Globus pallidus (tissue), 1 donor: ENCODE measurements around the gene OPN4.
"Not testable (repeated sequence)": the region's sequence is repeated elsewhere in the genome, so short reads cannot be mapped to it uniquely, and the experiment has no call there.

Experiments used
- DNase-seq: peaks from one replicate; pipeline ENCODE4 v3.0.0-alpha.2; 2015; ENCODE audit warnings: low spot score

The OPN4 gene, protein sequence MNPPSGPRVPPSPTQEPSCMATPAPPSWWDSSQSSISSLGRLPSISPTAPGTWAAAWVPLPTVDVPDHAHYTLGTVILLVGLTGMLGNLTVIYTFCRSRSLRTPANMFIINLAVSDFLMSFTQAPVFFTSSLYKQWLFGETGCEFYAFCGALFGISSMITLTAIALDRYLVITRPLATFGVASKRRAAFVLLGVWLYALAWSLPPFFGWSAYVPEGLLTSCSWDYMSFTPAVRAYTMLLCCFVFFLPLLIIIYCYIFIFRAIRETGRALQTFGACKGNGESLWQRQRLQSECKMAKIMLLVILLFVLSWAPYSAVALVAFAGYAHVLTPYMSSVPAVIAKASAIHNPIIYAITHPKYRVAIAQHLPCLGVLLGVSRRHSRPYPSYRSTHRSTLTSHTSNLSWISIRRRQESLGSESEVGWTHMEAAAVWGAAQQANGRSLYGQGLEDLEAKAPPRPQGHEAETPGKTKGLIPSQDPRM

DNA sequence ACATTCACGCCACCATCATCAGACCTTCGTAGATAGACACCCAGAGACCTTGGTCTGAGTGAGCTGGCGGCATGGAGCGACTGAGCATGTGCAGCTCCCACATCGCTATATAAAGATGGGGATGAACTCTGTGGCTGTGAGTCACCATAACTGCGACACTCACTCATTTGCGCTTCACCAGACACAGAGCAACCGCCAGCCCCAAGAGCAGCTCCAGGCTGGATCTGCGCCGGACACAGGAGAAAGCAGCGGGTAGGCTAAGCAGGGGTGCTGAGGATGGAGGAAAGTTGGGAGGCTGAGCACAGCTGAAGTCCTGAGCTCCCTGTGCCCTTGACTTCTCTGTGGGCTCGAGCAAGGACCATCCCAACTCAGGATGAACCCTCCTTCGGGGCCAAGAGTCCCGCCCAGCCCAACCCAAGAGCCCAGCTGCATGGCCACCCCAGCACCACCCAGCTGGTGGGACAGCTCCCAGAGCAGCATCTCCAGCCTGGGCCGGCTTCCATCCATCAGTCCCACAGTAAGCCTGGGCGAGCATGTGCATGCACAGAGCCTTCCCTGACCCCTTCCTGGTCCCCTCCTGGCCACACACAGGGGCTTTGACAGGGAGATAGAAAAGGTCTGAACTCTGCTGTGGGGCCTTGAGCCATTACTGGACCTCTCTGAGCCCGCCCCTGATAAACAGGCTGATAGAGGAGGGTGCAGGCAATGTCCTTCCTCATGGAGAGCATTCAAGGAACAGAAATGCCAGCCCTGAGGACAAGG lies at the start of gene OPN4:
Gene OPN4 (plus strand): TSS at position 137 of the 762 bp plus-strand sequence. CDS start 237 bp downstream, at position 374.
- no peak for DNase-seq

DNA sequence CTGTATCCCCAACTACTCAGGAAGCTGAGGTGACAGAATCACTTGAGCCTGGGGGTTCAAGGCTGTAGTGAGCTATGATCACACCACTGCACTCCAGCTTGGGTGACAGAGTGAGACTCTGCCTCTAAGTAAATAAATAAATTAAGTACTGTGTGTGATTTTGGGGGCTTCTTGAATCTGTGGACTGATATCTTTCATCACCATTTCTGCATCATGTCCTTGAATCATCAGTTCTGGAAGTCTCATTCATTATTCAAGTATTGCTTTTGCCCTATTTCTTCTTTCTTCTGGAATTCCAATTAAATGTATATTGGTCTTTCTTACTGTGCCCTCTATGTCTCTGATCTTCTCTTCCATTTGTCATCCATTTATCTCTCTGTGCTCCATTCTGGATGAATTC lies 46.7 kb upstream of the OPN4 start:
- no peak for DNase-seq

DNA sequence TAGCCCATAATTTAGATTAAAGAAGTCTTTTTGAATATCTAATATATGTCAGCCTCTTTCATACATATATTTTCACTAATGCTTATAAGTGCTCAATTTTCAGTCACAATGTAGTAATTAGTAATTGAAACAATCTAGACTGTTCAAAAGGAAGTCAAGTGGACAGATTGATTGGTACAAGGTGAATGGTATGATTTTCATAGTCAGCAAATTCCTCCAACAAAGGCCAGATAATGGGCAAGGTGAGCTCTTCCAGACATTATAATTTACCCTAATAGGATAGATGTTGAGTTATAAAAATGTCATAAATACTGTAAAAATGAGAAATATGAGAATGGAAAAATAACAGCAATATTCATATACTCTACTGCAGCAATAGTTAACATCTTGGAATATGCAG lies 44.4 kb upstream of the OPN4 start:
- DNase-seq, result no peak

DNA sequence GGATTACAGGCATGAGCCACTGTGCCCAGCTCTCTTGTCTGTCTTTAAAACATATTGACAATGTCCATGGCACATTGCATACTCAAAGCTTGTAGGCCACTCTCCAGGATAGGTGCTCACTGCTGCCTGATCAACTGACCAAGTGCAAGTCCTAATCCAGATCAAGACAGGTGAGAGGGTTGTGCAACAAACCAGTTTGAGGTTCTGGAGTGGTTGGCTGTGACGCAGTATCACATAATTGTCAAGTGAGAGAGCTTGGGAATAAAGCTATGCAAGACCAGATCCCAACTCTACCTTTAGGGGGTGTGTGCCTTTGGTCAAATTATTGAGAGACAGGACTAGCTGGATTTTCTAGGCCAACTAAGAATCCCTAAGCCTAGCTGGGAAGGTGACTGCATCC lies 43.0 kb upstream of the OPN4 start:
- DNase-seq, result no peak

DNA sequence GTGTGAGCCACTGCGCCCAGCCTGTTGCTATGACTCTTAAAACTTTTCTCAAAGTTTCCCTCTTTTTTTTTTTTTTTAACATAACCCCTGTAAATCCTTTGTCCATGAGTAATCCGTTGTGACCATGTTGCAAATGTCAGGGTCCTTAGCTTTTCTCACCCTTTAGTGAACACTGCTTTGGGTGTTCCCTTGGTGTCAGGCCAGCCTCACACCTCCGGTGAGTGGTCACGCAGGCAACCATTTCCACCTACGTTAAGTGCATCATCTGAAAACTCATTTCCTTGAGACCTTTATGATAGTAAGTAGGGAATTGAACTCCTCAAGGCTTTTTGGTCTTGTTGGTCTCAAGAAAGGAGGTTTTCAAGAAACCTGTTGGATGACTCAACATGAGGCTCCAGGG lies 41.3 kb upstream of the OPN4 start:
- no peak for DNase-seq

DNA sequence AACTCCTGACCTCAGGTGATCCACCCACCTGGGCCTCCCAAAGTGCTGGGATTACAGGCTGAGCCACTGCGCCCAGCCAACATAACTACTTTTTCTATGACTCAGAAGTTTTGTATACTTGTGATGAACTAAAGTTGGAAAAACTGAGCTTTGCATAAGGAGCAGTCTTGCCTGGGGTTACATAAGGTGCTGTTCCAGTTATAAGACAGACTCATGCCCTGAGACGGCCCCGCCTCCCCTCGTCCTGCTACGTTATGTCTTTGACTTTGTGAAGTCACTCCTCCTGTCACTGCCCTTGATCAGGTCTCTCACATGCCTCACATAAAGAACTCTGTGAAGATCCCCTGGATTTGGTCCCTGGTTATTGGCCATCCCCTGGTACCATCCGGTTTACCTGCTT lies 40.4 kb upstream of the OPN4 start:
- no peak for DNase-seq

DNA sequence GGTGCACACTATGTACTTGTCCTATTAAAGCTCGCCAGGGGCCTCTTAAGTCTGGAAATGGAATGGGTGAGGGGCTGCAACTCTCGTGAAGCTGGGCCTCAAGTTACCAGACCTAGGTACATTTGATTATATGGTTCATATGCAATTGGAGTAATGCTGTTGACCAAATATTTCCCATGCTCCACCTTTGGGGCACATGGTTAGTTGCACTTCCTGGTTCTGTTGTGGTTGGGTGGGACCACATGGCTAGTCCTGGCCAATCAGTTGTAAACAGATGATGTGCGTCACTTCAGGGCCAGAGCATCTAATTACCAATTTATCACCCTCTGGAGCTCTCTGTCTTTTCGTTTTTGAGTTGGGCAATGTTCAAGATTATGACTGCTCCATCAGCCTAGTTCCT lies 39.5 kb upstream of the OPN4 start:
- DNase-seq, result no peak

DNA sequence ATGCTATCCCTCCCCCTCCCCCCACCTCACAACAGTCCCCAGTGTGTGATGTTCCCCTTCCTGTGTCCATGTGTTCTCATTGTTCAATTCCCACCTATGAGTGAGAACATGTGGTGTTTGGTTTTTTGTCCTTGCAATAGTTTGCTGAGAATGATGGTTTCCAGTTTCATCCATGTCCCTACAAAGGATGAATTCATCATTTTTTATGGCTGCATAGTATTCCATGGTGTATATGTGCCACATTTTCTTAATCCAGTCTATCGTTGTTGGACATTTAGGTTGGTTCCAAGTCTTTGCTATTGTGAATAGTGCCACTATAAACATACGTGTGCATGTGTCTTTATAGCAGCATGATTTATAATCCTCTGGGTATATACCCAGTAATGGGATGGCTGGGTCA lies 37.1 kb upstream of the OPN4 start:
- DNase-seq, result not testable (repeated sequence)

DNA sequence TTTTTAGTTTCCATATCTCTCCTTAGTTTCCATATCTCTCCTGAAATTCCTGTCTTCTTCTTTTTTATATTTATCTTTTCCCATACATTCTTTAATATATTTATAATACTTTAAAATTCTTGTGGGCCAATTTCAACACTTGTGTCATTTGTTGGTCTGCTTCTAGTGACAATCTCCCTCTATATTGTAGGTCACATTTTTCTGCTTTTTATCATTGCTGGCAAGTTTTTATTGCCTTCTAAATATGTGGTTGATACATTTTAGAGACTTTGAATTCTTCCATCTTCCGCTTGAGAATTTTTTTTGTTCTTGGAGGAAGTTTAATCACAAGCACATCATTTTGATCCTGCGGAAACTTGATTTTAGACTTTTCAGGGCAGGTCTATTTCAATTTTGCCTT lies 26.0 kb upstream of the OPN4 start:
- DNase-seq, result no peak

DNA sequence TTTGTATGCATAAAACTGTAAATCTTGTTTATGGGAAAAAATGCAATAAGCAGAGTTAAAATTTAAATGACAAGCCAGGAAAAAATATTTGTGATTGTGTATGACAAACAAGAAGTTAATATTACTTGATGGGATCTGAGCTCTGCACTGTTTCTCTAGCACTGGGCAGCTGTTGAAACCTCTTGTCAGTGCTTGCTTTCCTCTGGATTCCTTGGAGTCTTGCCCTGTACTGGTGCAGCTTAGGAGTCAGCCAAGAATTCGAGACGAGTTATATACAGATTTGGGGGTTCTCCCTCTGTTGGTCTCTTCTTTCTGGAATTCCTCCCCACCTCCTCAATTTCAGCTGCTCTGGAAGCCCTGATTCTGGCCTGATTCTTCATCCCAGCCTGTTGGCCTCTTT lies 24.3 kb upstream of the OPN4 start:
- DNase-seq, result no peak

DNA sequence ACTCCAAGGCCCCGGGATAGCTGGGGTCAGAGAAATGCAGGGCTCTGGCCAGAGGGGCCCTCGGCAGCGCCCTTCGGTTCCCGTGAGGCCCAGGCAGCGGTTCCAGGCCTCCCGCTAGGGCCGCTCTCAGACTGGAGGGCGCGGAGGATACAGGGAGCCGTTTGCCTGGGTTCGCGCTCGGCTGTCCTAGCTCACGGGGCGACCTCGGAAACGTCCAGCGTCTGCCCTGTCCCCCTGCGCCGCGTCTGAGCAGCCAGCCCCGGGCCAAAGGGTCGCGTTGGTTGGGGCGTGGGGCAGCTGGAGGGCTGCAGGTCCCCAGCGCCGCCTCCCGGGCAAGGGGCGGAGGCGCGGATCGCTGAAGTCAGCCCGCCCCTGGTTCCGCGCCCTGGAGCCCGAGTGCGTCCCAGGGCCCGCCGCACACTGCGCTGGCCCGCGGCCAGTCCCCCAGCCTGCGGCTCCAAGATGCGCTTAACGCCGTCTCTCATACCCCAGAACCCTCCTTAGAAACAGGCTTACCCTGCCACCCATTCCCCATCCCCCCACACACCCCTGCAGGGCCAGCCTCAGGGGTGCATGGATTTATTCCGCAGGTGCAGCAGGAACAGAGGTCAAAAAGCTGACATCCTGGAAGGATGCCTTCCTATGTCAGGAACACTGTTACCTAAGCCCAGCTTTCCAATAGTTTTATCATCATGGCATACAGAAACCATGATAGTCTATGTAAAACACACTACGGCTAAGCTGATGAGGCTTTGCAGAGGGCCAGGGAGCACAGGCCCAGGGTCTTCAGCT lies 22.1 kb upstream of the OPN4 start:
- DNase-seq, result no peak

DNA sequence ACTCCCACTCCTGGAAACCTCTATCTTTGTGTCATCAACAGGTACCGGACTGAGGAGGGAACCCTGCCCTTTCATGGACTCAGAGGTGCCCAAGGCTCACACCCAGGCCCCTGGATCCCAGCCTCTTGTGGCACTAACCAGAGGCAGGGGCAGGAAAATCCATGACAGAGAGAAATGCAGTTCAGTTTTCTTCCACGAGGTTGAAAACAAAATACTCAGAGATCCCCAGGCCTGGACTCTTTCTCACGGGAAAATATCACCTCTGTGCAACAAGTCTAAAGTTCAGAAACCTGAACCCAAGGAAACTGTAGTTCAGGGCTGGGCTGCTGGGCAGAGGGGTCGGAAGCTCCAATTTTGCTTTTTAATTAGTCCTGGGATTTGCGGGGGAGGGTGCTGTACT lies 21.4 kb upstream of the OPN4 start:
- DNase-seq, result no peak

DNA sequence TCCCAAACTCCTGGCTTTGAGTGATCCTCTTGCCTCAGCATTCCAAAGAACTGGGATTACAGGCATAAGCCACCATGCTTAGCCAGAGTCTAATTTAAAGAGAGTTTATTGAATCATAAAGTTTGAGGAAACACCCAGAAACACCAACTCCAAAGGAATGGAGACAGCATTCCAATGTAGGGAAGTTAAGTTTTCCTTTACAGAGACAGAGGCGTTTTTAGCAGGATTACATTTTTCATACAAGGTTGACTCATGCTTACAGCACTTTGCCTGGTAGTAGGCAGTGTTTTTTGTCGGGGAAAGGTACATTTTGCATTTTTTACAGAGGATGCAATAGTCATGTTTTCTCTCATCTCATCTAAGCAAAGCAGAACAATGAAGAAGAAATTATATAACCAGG lies 18.9 kb upstream of the OPN4 start:
- no peak for DNase-seq

DNA sequence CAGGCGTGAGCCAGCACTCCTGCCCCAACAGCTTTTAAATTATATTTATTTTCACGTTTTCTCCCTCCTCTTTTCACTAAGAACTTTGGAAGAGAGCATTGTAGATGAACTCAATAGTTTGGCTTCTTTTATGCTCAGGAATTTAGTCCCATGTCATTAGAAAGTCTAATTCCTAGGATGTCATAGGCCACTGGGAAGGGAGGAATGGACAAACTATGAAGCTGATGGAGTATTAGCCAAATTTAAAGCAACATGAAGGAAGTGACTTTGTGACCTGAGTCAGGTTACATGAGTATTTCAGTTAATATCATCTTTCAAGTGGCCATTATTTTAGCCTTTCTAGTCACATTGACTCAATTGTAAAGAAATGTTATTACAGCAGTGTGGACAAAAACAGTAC lies 18.0 kb upstream of the OPN4 start:
- no peak for DNase-seq

DNA sequence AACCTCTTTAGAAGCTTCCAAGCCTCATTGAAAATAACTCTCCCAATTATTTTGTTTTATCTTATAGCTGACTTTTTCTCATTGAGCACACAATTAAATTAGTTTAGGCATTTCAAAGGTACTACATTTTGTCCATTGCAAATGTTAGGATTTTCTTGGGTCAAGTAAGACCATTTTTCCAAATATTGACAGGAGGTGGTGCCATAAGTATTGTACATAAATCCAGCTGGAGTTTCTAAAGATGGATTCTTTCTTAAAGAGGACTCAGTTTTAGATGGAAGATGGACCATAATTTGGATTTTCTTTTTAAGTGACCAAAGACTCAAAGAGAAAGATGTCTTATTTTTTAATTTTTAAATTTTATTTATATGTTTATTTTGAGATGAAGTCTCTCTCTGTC lies 12.3 kb upstream of the OPN4 start:
- DNase-seq, result peak; percentile 63

DNA sequence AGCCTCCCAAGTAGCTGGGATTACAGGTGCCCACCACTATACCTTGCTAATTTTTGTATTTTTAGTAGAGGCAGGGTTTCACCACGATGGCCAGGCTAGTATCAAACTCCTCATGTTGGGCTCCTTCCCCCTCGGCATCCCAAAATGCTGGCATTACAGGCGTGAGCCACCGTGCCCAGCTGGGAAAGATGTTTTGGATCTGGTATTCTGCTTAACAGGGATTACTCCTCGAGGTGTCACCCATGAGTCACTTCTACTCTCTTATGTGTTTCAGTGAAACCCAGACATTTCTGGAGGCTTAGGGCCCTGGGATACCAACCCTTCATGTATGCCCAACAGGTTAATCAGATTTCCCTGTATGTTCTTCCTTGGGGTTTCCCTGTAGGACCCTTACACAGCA lies 11.8 kb upstream of the OPN4 start:
- no peak for DNase-seq

DNA sequence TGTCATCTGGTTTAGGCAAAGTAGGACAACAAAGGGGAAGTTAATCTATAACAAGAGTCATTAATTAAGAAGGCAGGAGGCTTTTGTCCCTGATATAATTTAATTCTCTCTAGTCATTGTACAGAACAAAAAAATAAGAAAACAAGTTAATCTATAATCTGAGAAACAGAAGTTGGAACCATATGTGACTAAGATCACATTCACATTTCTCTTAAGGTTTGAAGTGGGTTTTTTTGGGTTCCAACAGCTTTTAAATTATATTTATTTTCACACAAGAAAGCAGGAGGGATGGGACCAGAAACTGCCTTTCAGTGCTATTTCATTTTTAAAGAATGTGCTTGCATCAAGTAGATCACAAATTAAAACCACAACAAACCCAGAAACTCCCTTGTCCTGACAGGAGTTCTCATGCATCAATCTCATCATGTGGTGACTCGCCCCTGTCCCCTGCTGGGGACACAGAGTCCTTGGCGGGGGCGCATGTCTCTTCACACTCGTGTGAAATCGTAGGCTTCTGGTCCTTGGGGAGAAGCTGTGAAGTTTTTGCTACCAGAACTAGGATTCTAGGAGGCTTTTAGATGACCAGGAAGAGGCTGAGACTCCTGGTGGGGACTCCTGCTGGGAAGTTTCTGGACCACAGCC lies 10.1 kb upstream of the OPN4 start:
- no peak for DNase-seq

DNA sequence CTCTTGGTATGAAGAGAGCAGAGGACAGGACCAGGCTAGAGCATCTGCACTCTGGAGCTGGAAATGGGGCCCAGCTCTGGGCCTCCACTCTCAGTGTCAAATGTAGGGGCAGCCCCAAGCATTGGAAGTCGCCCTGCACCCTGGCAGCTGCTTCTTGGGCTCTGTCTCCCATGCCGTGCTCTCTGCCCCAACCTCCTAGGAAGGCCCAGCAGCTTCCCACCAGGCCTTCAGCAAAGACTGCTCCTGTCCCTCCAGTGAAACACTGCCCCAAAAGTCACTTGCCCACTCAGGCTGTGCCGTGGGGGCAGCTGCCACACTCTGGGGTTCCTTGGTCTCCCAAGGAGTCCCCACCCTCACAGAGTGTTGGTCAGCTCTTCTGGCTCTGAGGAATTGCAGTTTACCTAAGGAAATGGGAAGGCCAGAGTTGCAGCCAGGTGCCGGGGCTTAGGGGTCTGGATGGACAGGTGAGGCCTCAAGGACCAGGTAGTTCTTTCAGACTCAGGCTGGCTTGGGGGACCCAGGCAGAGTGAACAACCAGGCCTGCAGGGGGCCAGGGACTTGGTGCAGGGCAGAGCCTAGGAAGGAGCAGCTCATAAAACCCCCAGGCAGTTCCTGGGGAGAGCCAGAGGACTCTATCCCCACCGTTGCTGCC lies 9.4 kb upstream of the OPN4 start:
- DNase-seq, result no peak

DNA sequence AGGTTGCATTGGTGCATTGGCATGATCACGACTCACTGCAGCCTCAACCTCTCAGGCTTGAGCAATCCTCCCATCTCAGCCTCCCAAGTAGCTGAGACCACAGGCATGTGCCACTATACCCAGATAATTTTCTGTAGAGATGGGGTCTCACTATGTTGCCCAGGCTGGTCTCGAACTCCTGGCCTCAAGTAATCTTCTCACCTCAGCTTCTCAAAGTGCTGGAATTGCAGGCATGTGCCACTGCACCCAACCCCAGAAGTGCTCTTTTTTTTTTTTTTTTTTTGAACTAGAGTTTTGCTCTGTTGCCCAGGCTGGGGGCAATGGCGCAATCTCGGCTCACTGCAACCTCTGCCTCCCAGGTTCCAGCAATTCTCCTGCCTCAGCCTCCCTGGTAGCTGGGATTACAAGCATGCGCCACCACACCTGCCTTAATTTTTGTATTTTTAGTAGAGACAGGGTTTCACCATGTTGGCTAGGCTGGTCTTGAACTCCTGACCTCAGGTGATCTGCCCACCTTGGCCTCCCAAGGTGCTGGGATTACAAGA lies 8.7 kb upstream of the OPN4 start:
- not testable (repeated sequence) for DNase-seq

DNA sequence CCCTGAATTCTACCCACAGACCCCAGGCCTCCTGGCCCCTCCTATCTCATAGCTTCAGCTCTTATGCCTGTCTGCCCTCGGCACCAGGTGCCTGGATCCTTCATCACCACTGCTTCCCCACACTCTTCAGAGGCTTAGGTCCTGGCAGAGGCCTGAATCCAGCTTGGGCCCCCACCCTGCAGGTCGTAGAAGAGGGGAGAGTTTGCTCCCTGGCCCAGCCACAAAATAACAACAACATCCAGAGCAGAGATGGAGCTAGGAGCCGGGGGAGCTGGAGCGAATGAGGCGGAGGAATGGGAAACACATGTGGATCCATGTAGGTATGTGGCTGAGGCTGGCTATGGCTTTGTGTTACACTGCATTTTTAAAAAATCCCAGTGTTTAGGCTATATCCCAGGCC lies 7.8 kb upstream of the OPN4 start:
- no peak for DNase-seq

DNA sequence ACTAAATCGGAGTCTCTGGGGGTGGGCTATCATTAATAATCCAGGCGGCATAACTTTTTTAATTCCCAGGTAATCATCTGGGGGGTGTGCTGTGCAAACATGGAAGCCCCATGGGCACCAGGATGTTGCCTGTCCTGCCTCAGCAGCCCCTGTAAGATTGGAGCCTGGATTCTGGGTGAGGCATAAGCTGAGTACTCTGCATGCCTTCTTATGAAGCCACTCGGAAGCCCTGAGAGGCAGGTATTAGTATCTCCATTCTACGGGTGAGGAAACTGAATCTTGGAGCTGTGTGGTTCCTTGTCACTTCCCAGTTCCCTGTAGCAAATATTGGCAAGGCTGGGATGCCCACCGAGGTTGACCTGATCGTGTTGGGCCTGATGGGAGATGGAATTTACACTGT lies 7.4 kb upstream of the OPN4 start:
- DNase-seq, result no peak
